IPS-18a (cell line): ENCODE results near the gene PNPLA2.

Source experiments
- H3K27ac ChIP-seq: one replicate; pipeline ENCODE4 v1.5.1; 2013; ENCODE audit warnings: low read length
- H3K27me3 ChIP-seq: one replicate; pipeline ENCODE4 v1.6.1; 2013; ENCODE audit warnings: mild to moderate bottlenecking, low read length; ENCODE audit not compliant: control insufficient read depth, insufficient read depth
- H3K36me3 ChIP-seq: one replicate; pipeline ENCODE4 v1.6.1; 2013; ENCODE audit warnings: low read depth, low read length; ENCODE audit not compliant: control insufficient read depth
- H3K4me1 ChIP-seq: one replicate; pipeline ENCODE4 v1.6.1; 2013; ENCODE audit warnings: low read depth, low read length; ENCODE audit not compliant: control insufficient read depth
- H3K4me3 ChIP-seq: one replicate; pipeline ENCODE4 v1.5.1; 2013; ENCODE audit warnings: low read length
- H3K9ac ChIP-seq: one replicate; pipeline ENCODE4 v1.6.1; 2013; ENCODE audit warnings: mild to moderate bottlenecking, low read length, moderate library complexity
- H3K9me3 ChIP-seq: one replicate; pipeline ENCODE4 v1.6.1; 2013; ENCODE audit warnings: low read depth, low read length; ENCODE audit not compliant: control insufficient read depth

The PNPLA2 gene

DNA sequence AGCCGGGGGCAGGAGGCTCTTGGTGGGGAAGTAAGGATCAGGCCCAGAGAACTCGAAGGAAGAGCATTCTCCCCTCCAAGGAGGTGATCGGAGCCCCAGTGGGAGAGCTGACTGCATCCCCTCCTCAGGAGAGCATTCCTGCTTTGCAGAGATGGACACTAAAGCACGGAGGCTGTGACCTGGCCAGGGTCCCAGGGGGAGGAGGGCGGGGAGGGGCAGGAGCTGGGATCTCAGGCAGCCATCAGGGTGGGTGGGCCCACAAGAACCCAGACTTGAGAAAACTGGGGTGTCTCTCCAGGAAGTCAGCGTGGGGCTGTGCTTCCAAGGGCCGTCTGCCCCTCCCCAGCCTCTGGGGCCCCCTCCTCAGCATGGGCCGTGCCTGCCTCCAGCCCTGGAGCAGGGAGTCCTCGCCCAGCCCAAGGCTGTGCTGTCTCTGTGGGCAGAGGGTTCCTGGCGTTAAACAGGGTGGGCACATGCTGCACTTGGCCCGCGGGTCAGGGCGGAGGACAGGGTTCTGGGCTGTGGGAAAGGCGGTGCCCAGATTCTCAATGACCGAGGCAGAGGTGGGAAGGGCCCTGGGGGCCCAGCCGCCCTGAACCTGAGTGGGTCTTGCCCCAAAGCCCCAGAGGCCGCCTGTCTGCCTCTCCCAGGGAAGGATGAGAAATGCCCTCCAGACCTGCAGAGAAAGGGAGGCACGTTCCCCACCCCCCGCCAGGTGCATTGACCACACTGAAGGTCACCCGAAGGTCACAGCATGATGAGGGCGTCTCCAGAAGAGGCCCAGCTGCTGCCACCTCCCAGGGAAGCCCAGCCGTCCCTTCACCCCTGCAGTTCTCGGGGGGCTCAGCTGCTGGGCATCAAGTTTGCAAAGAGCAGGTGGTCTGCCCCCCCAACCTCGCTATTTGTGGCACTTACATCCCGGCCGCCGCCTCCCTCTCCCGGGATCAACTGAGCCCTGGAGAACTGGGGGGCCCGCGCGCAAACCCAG, 29.5 kb upstream of the PNPLA2 start:
- no peaks in the 10 kb centered on the region for H3K27me3 ChIP-seq
- H3K4me1 ChIP-seq: peaks cover 9% of the 10 kb centered on the region
- H3K36me3 ChIP-seq: peaks cover 4% of the 10 kb centered on the region
- no peak overlapping the region for H3K9ac ChIP-seq
- no peaks in the 10 kb centered on the region for H3K9me3 ChIP-seq
- no peak overlapping the region for H3K27ac ChIP-seq
- H3K4me3 ChIP-seq: no peak overlapping the region

DNA sequence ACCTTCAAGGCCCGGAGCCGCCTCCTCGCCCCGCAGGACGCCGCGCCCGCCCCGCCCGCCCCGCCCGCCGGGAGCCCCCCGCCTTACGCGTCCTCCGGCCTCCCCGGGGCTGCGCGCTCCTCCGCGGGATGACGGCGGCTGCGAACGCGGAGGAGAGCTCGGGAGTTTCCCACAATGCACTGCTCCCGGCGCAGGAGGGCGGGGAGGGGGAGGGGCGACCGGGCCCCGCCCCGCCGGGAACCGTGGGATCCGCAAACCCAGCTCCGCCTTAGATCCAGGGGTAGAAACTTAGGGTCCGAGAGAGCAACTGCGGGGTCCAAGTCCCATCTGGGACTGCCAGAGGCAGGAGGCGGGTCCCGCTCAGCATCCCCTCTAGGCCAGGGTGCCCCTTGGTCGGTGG, 28.8 kb upstream of the PNPLA2 start, which contains the start of gene CEND1:
CEND1 (minus strand) TSS at position 148 of the 400 bp plus-strand sequence. CDS start 1,514 bp downstream, outside the sequence.
- Histone ChIP-seq H3K27me3 (no peaks in the 10 kb centered on the region), H3K9me3 (no peaks in the 10 kb centered on the region), H3K36me3 (peaks cover 4% of the 10 kb centered on the region), H3K4me1 (peaks cover 9% of the 10 kb centered on the region), H3K4me3 (no peak within 1 kb of the TSS), H3K9ac (no peak within 1 kb of the TSS), H3K27ac (no peak within 1 kb of the TSS)

DNA sequence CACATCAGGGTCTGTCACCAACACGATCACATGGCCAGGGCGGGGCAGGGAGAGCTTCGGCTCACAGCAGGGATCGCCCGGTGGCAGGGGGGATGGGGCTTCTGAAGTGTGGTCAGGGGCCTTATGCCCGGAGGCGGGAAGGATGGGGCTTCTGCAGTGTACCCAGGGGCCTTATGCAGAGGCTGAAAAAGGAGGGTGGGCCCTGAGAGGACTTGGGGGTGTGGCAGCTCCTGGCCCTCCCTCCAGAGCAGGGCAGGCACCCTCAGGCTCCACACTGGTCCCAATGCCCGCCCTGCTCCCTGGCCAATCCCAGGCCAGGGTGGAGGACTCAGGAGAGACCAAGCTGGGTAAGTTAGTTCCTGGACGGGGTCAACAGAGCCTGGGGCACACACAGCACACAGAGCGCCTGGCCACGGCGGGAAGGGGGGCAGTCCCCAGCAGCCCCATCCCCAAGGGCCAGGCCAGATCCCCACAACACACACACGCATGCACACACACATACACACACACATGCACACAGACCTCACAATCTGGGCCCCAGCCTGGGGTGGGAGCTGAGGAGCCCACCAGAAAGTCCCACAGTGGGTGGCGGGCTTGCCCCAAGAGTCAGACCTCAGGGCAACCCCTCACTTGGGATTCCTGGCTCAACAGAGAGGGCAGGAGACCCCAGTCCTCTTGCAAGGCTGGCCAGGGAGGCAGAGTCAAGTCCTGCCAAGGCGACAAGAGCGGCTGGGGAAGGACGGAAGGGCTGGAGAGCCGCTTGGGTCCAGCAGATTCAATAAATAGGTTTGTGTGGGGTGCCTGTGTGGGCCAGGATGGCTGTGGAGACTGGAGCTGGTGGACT, 27.8 kb upstream of the PNPLA2 start:
- H3K27ac ChIP-seq: no peak overlapping the region
- H3K9me3 ChIP-seq: no peaks in the 10 kb centered on the region
- H3K27me3 ChIP-seq: no peaks in the 10 kb centered on the region
- peaks cover 9% of the 10 kb centered on the region for H3K4me1 ChIP-seq
- H3K4me3 ChIP-seq: no peak overlapping the region
- no peak overlapping the region for H3K9ac ChIP-seq
- peaks cover 4% of the 10 kb centered on the region for H3K36me3 ChIP-seq

DNA sequence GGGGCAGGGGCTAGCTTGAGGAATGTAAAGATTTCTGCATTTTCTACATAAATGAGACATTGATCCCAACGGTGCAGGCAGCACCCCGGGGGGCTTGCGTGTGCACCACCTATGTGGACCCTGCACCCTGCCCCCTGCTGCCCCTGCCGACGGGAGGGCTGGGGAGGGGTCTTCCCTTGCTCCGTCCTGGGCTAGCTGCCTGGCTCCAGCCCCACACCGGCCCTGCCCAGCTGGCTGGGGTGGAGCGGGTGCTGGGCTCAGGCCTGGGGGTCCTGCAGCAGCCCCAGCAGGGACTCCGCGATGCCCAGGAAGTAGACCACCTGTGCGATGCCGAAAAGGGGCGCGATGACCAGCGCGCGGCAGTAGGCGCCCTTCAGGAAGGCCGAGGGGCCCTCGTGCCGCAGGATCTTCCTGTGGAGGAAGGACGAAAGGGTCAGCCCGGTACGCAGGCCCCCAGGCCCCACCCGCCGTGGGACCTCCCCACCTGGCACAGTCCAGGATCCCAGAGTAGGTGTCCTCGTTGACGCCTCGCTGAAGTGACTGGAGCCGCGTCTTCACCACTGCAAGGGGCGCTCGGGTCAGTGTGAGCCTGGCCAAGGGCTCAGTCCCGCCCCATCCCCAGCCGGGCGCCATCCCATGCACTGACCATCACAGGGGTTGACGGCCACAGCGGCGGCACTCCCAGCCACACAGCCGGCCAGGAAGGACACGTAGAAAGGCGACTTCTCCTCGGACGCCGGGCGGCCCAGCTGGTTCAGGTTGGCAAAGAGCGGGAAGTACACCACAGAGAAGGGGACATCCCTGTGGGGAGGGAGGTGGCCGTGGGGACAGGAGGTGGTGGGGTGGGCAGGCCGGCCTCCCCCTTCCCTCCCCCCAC, 26.8 kb upstream of the PNPLA2 start:
- Histone ChIP-seq H3K4me1 (peaks cover 14% of the 10 kb centered on the region), H3K9me3 (no peaks in the 10 kb centered on the region), H3K9ac (no peak overlapping the region), H3K36me3 (peaks cover 4% of the 10 kb centered on the region), H3K27me3 (no peaks in the 10 kb centered on the region), H3K4me3 (no peak overlapping the region), H3K27ac (no peak overlapping the region)

DNA sequence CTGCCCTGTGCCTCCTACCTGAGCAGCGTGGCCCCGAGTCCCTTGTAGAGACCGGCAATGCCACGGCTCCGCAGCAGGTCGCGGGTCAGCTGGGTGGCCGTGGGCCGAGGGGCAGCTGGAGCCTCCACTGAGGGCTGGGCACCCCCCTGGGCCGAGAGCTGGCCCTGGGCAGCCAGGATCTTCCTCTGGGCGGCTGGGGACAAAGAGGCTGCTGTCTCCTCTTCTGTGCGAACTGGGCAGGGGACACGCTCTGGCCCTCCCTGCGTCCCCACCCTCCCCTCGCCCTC, 26.2 kb upstream of the PNPLA2 start:
- H3K9ac ChIP-seq: no peak overlapping the region
- H3K9me3 ChIP-seq: no peaks in the 10 kb centered on the region
- H3K36me3 ChIP-seq: peaks cover 4% of the 10 kb centered on the region
- H3K4me3 ChIP-seq: no peak overlapping the region
- no peaks in the 10 kb centered on the region for H3K27me3 ChIP-seq
- peaks cover 14% of the 10 kb centered on the region for H3K4me1 ChIP-seq
- no peak overlapping the region for H3K27ac ChIP-seq

DNA sequence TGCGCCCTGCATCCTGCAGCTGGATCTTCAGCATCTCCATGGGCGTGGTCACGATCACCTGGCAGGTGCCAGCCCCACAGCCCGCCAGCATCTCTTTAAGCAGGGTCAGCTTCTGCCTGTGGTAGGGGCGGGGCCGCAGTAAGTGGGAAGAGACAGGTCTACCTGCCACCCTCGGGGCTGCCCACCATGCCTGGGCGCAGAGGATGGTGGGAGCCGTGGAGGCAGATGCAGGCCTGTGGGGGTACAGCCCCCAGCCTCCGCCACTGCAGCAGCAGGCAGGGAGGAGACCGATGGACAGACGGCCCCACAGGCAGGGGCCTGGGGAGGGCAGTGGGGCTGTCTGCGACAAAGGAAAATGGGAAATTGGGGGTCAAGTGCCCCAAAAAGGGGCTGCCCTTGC, 25.8 kb upstream of the PNPLA2 start:
- Histone ChIP-seq H3K36me3 (peaks cover 4% of the 10 kb centered on the region), H3K27me3 (no peaks in the 10 kb centered on the region), H3K9ac (no peak overlapping the region), H3K9me3 (no peaks in the 10 kb centered on the region), H3K27ac (no peak overlapping the region), H3K4me1 (peaks cover 14% of the 10 kb centered on the region), H3K4me3 (no peak overlapping the region)

DNA sequence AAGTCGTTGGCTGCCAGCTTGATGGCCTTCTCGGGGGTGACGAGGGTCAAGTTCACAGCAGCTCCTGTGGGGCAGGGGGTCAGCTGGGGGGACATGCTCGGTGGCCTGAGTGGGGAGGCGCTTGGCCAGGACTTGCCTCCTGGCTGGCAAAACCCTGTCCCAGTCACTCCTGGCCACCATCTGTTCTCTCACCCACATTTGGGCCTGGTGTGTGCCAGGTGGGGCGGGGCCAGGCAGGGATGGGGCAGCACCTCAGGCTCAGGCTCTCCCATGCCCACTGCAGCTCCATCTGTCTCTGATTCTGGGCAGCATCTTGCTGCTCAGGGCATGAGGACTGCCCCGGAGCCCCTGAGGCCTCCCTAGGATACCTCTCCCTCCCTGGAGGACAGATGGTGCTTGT, 25.2 kb upstream of the PNPLA2 start:
- no peaks in the 10 kb centered on the region for H3K27me3 ChIP-seq
- no peak overlapping the region for H3K27ac ChIP-seq
- H3K4me1 ChIP-seq: peaks cover 14% of the 10 kb centered on the region
- H3K36me3 ChIP-seq: peaks cover 4% of the 10 kb centered on the region
- H3K4me3 ChIP-seq: no peak overlapping the region
- H3K9me3 ChIP-seq: no peaks in the 10 kb centered on the region
- H3K9ac ChIP-seq: no peak overlapping the region

DNA sequence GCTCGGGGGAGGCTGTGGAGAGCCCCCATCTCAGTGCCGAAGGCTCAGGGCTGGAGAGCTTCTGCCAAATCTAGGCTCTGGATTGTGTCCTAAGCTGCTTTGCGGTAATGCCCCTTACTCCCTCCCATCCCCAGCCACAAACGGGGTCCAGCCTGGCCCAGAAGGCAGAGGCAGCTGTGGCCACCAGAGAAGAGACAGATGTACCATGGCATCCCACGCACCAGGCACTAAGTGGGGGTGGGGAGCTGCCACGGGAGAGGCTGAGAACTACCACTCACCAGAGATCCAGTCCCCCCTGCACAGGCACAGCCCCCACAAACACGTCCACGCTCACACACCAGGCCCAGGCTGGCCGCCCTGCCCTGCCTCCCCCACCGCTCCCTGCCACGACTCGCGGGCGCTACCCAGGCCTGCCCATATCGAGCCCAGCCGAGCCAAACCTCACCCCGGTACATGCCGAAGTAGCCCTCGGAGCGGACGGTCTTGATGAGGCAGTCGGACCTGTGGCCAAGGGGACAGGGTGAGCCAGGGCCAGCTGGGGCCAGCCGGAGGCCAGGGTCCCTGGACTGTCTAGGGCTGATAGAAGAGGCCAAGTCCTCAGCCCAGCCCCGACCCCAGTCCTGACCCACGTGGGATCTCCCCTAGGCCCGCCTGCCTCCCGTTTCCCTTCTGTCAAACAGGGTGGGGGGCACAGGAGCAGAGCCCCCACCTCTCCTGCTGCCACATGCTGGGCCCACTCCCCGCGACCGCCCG, 24.5 kb upstream of the PNPLA2 start:
- Histone ChIP-seq H3K9ac (no peak overlapping the region), H3K4me3 (no peak overlapping the region)

DNA sequence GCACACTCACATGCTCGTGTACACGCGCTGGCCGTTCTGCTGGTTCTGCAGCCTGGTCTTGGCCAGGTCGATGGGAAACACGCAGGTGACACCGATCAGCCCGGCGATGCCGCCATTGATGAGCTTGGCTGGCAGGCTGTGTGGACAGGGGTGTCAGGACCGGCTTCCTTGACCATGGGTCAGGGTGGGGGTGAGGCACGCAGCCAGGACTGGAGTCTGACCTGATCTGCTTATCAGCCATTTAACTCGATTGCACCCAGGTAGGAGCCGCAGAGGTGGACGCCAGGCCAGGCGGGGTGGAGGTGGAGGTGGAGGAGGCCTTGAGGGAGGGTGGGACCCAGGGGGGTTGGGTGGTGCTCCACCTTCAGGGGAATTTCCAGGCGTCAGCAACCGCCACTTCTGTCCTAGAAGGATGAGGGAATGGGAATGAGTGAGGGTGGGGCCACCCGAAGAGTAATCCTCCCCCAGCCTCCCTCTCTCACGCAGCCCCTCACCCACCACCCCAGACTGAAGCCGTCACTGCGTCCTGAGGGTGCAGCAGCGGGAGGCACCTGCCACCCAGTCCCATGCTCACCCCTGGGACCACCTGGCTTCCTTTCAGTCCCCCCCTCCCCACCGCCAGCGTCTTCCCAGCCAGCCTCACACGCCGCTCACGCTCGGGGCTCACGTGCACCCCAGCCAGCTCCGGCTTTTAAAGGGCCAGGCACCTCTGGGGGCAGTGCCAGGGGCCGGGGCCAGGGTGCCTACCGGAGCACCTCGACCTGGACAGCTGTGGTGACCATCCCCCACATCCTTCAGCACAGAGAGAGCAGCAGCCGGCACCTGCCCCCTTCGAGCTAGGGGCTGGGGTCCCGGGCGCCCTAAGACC, 23.7 kb upstream of the PNPLA2 start:
- no peak overlapping the region for H3K4me3 ChIP-seq
- H3K27me3 ChIP-seq: no peaks in the 10 kb centered on the region
- H3K9me3 ChIP-seq: no peaks in the 10 kb centered on the region
- no peak overlapping the region for H3K9ac ChIP-seq
- H3K4me1 ChIP-seq: peaks cover 11% of the 10 kb centered on the region
- no peak overlapping the region for H3K27ac ChIP-seq
- H3K36me3 ChIP-seq: peaks cover 4% of the 10 kb centered on the region

More for the DNA sequence above, 24.5 kb upstream of the PNPLA2 start:
- peaks cover 11% of the 10 kb centered on the region for H3K4me1 ChIP-seq
- H3K27me3 ChIP-seq: no peaks in the 10 kb centered on the region
- H3K9me3 ChIP-seq: no peaks in the 10 kb centered on the region
- peaks cover 4% of the 10 kb centered on the region for H3K36me3 ChIP-seq
- no peak overlapping the region for H3K27ac ChIP-seq
